ENCODE measurements around the gene NRP1. TPM values are rescaled to one million over a fixed set of nuclear protein-coding genes. Genes with fewer than 3 reads are reported as not detected.

Gene NRP1
- polyA plus RNA-seq, 3 donors: 1.1 to 1.7 (median 1.3) TPM

GRCh38 chr10:33254556-33255160 is 79.8 kb downstream of the NRP1 start:
- no CpG with 5 or more reads among the region's 3 CpGs for WGBS (ENCODE audit: insufficient coverage)
- H3K36me3 ChIP-seq (replicated peaks in 1 of 2; ENCODE audit: control insufficient read depth in 1 of 2, insufficient read depth in 2 of 2, low read length in 2 of 2): no peaks in the 10 kb centered on the region
- no peak overlapping the region for H3K27ac Mint-ChIP-seq

GRCh38 chr10:33253411-33253810 is 81.1 kb downstream of the NRP1 start:
- DNase-seq: no peak
- H3K9me3 ChIP-seq (replicated peaks in 1 of 2; ENCODE audit: control insufficient read depth in 1 of 2, insufficient read depth in 1 of 2, low read length in 2 of 2): peaks cover 12 to 18% of the 10 kb centered on the region in 2 donors
- Mint-ChIP-seq H3K27me3 (ENCODE audit: low read depth in 3 of 3) (peaks cover 3 to 15% (median 12%) of the 10 kb centered on the region in 3 donors), H3K4me1 (peaks cover 11% of the 10 kb centered on the region), H3K4me3 (no peak overlapping the region), H3K27ac (no peak overlapping the region), H3K9me3 (peaks cover 7 to 24% (median 15%) of the 10 kb centered on the region in 7 donors), H3K36me3 (no peaks in the 10 kb centered on the region)
- no peak overlapping the region for H2AFZ ChIP-seq (ENCODE audit: insufficient read depth, low read depth, low read length, poor library complexity, severe bottlenecking)
- no peak overlapping the region for H3K27ac ChIP-seq (ENCODE audit: low read depth in 1 of 2, low read length in 2 of 2)
- H3K9ac ChIP-seq (ENCODE audit: insufficient read depth, low read length, poor library complexity, severe bottlenecking): no peak overlapping the region
- H3K4me2 ChIP-seq (replicated peaks; ENCODE audit: extremely low read depth, low read length, poor library complexity, severe bottlenecking): no peak overlapping the region
- no peaks in the 10 kb centered on the region for H3K36me3 ChIP-seq (replicated peaks in 1 of 2; ENCODE audit: control insufficient read depth in 1 of 2, insufficient read depth in 2 of 2, low read length in 2 of 2)
- no peaks in the 10 kb centered on the region for H4K20me1 ChIP-seq (ENCODE audit: insufficient read depth, low read length)
- H3K27me3 ChIP-seq (ENCODE audit: control insufficient read depth in 2 of 2, insufficient read depth in 2 of 2, low read length in 2 of 2): peaks cover 0 to 3% of the 10 kb centered on the region in 2 donors
- intact Hi-C loops (cut with micrococcal nuclease): no loop called here
- WGBS (ENCODE audit: insufficient coverage): 91% methylated on average over 2 of the region's 4 CpGs
- TF ChIP-seq CTCF (IDR thresholded peaks at IDR 0.05): no peak
- H3K4me1 ChIP-seq (ENCODE audit: control insufficient read depth in 1 of 2, insufficient read depth in 2 of 2, low read length in 2 of 2): peaks cover 4 to 7% of the 10 kb centered on the region in 2 donors
- H3K79me2 ChIP-seq (ENCODE audit: insufficient read depth, low read length): no peaks in the 10 kb centered on the region
- no peak overlapping the region for H3K4me3 ChIP-seq (replicated peaks in 1 of 3; ENCODE audit: low read depth in 2 of 3, low read length in 3 of 3)

More at GRCh38 chr10:33254556-33255160, 79.8 kb downstream of the NRP1 start:
- no peaks in the 10 kb centered on the region for H3K79me2 ChIP-seq (ENCODE audit: insufficient read depth, low read length)
- H3K9me3 Mint-ChIP-seq: peaks cover 7 to 25% (median 15%) of the 10 kb centered on the region in 7 donors
- no peaks in the 10 kb centered on the region for H3K4me1 ChIP-seq (ENCODE audit: control insufficient read depth in 1 of 2, insufficient read depth in 2 of 2, low read length in 2 of 2)
- peaks cover 0 to 3% of the 10 kb centered on the region in 2 donors for H3K27me3 ChIP-seq (ENCODE audit: control insufficient read depth in 2 of 2, insufficient read depth in 2 of 2, low read length in 2 of 2)
- no peak overlapping the region for H3K4me3 ChIP-seq (replicated peaks in 1 of 3; ENCODE audit: low read depth in 2 of 3, low read length in 3 of 3)
- H3K27me3 Mint-ChIP-seq (ENCODE audit: low read depth in 3 of 3): peaks cover 6 to 12% (median 12%) of the 10 kb centered on the region in 3 donors
- no peak overlapping the region for H3K9ac ChIP-seq (ENCODE audit: insufficient read depth, low read length, poor library complexity, severe bottlenecking)
- H3K9me3 ChIP-seq (replicated peaks in 1 of 2; ENCODE audit: control insufficient read depth in 1 of 2, insufficient read depth in 1 of 2, low read length in 2 of 2): peaks cover 12 to 18% of the 10 kb centered on the region in 2 donors
- no peak overlapping the region for H3K4me2 ChIP-seq (replicated peaks; ENCODE audit: extremely low read depth, low read length, poor library complexity, severe bottlenecking)
- no peak overlapping the region for H3K4me3 Mint-ChIP-seq
- intact Hi-C loops (cut with micrococcal nuclease): no loop called here
- no peak overlapping the region for H3K27ac ChIP-seq (ENCODE audit: low read depth in 1 of 2, low read length in 2 of 2)
- no peak for TF ChIP-seq CTCF (IDR thresholded peaks at IDR 0.05)
- H3K4me1 Mint-ChIP-seq: no peaks in the 10 kb centered on the region
- no peaks in the 10 kb centered on the region for H3K36me3 Mint-ChIP-seq
- no peaks in the 10 kb centered on the region for H4K20me1 ChIP-seq (ENCODE audit: insufficient read depth, low read length)
- no peak for DNase-seq
- no peak overlapping the region for H2AFZ ChIP-seq (ENCODE audit: insufficient read depth, low read depth, low read length, poor library complexity, severe bottlenecking)
